ENCODE data around the gene TLR10. TPM values are rescaled to one million over a fixed set of nuclear protein-coding genes. Genes with fewer than 3 reads are reported as not detected.
"Not testable (repeated sequence)": the region's sequence is repeated elsewhere in the genome, so short reads cannot be mapped to it uniquely, and the experiment has no call there.

The TLR10 gene
- total RNA-seq, 1 donor from 2014 or later: not detected

DNA sequence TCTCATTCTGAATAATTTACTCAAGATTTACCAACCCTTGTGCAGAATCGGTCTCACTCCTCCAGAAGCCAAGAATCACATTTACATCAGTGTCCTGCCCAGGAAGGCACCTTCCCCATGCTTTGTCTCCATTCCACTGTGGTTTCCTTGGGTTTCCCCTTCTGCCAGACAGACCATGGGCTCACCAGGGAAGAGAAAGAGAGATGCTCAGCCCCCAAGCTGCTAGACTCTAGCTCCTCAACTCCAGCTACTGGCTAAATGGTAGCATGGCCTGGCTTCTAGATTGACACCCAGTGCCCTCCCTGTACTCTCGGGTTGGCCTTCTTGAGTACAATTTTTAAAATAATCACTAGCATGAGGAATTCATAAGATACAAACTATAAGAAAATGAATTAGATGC is 12.9 kb downstream of the TLR10 start:
- intact Hi-C loops (cut with micrococcal nuclease): no loop called here
- Mint-ChIP-seq H3K36me3 (ENCODE audit: low read depth) (peaks cover 4% of the 10 kb centered on the region), H3K4me3 (no peak overlapping the region), H3K4me1 (ENCODE audit: low read depth) (no peaks in the 10 kb centered on the region), H3K27me3 (ENCODE audit: insufficient read depth) (peaks cover 20% of the 10 kb centered on the region), H3K9me3 (peaks cover 5% of the 10 kb centered on the region), H3K27ac (no peak overlapping the region)
- DNase-seq (ENCODE audit: low spot score): no peak

DNA sequence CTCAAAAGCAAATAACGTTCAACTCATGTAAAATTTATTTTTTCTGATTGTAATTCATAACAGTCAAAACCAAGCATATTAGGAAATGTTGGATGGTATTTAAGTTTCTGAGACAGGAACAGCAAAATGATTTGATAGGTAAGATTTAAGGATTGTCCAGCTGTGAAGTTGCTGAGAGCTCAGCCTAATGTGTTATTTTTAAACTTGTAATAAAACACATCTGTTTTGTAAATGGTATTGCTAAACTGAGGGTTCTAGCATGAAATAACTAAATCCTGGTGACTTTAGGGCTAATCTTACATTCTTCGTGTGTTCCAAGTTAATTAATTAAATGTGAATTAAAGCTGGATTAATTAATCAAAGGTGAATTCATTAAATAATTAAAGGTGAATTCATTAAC is 13.3 kb downstream of the TLR10 start:
- Mint-ChIP-seq H3K36me3 (ENCODE audit: low read depth) (peaks cover 2% of the 10 kb centered on the region), H3K4me1 (ENCODE audit: low read depth) (peaks cover under 1% of the 10 kb centered on the region), H3K4me3 (no peak overlapping the region), H3K9me3 (peaks cover 5% of the 10 kb centered on the region), H3K27ac (no peak overlapping the region), H3K27me3 (ENCODE audit: insufficient read depth) (peaks cover 18% of the 10 kb centered on the region)
- intact Hi-C loops (cut with micrococcal nuclease): no loop called here
- DNase-seq (ENCODE audit: low spot score): no peak

DNA sequence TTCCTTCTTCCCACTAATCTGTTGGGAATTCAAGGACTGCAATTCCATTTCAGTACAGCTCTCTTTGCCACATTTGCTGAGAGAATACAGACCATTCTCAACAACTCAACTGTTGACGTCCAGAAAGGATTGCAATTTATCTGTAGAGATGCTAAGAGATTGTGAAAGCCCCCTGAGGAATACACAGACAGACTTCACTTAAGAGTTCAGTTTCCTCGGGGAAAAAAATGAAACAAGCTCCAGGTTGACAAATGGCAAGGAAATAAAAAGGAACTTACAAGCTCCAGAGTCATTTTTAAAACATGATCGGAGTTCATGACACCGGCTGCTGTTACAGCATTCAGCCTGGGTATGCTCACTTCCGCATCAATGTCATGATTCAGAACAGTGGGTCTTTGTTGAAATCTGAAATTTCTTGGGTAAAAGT is 13.8 kb downstream of the TLR10 start:
- Mint-ChIP-seq H3K4me1 (ENCODE audit: low read depth) (peaks cover 4% of the 10 kb centered on the region), H3K9me3 (peaks cover 5% of the 10 kb centered on the region), H3K36me3 (ENCODE audit: low read depth) (peaks cover 2% of the 10 kb centered on the region), H3K27ac (no peak overlapping the region), H3K4me3 (no peak overlapping the region), H3K27me3 (ENCODE audit: insufficient read depth) (peaks cover 15% of the 10 kb centered on the region)
- intact Hi-C loops (cut with micrococcal nuclease): no loop called here
- no peak for DNase-seq (ENCODE audit: low spot score)

DNA sequence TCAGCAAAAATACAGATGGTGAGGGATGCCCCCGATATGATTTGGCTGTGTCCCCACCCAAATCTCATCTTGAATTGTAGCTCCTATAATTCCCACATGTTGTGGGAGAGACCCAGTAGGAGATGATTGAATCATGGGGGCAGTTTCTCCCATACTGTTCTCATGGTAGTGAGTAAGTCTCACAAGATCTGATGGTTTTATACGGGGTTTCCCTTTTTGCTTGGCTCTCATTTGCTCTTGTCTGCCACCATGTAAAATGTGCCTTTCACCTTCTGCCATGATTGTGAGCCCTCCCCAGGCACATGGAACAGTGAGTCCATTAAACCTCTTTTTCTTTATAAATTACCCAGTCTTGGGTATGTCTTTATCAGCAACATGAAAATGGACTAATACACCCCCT is 15.8 kb downstream of the TLR10 start:
- H3K27me3 Mint-ChIP-seq (ENCODE audit: insufficient read depth); H3K9me3 Mint-ChIP-seq; H3K27ac Mint-ChIP-seq; DNase-seq (ENCODE audit: low spot score); intact Hi-C loops (cut with micrococcal nuclease); H3K36me3 Mint-ChIP-seq (ENCODE audit: low read depth); H3K4me3 Mint-ChIP-seq: not testable (repeated sequence)
- H3K4me1 Mint-ChIP-seq (ENCODE audit: low read depth): peaks cover 10% of the 10 kb centered on the region

DNA sequence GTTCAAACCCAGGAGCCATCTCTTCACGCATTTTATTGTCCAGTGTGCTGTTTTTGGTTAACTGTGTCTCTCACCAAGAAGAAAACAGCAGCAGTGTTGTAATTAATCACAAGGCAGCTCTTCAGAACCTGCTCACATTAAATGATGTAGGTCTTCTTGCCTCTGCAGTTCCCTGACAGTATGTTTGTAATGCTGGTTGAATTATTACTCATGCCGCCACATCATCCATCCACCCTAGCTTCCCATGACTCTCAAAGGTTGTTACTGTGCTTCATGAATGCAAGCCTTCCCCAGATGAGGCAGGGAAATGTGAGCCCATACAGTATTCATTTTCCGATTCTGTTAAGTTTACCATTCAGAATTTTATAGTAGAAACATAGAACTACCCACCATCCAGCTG is 17.4 kb downstream of the TLR10 start:
- Mint-ChIP-seq H3K4me3 (no peak overlapping the region), H3K36me3 (ENCODE audit: low read depth) (peaks cover 4% of the 10 kb centered on the region), H3K27ac (no peak overlapping the region), H3K9me3 (peaks cover 5% of the 10 kb centered on the region), H3K4me1 (ENCODE audit: low read depth) (peaks cover 24% of the 10 kb centered on the region), H3K27me3 (ENCODE audit: insufficient read depth) (peaks cover 1% of the 10 kb centered on the region)
- intact Hi-C loops (cut with micrococcal nuclease): no loop called here
- no peak for DNase-seq (ENCODE audit: low spot score)

DNA sequence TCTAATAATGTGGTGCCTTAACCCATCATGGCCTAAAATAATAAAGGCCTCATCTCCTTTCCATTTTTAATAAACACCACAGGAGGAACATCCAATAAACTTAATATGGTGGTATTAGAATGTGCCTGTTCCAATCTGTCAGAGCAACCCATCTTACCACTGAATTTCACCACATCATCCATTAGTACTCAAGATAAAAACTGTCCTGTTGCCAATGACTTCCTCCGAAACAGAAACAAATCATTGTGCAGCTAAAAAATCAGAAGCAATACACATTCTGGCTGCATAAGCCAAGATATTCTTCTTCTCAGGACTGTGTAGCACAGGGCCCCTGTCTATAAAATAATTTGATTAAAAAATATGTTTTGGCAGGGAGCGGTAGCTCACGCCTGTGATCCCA is 18.5 kb downstream of the TLR10 start:
- peaks cover 4% of the 10 kb centered on the region for H3K36me3 Mint-ChIP-seq (ENCODE audit: low read depth)
- intact Hi-C loops (cut with micrococcal nuclease): no loop called here
- H3K9me3 Mint-ChIP-seq: peaks cover 5% of the 10 kb centered on the region
- no peak overlapping the region for H3K4me3 Mint-ChIP-seq
- H3K27ac Mint-ChIP-seq: no peak overlapping the region
- no peak for DNase-seq (ENCODE audit: low spot score)
- peaks cover 1% of the 10 kb centered on the region for H3K27me3 Mint-ChIP-seq (ENCODE audit: insufficient read depth)
- H3K4me1 Mint-ChIP-seq (ENCODE audit: low read depth): peaks cover 28% of the 10 kb centered on the region

DNA sequence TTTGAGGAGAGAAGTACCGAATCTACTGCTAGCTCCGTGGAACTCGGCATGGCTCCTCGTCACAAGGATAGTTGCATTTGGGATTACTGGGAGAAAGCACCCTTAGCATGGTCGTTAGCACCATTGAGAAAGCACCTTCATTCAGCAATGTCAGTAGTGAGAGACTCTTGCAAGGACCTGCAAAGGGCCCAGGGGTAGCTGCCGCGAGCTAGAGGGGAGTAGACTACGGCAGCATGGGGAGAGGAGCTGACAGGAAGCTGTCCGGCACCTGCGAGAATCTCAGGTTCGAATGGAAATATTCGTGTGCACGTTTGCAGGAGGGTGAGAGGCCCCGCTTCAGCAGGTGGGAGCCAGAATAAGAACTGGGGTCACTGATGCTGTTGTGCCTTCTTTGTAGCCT is 20.2 kb downstream of the TLR10 start:
- intact Hi-C loops (cut with micrococcal nuclease): no loop called here
- Mint-ChIP-seq H3K27ac (no peak overlapping the region), H3K9me3 (peaks cover 5% of the 10 kb centered on the region), H3K4me1 (ENCODE audit: low read depth) (peaks cover 31% of the 10 kb centered on the region), H3K27me3 (ENCODE audit: insufficient read depth) (no peaks in the 10 kb centered on the region), H3K4me3 (no peak overlapping the region), H3K36me3 (ENCODE audit: low read depth) (peaks cover 4% of the 10 kb centered on the region)
- DNase-seq (ENCODE audit: low spot score): no peak

DNA sequence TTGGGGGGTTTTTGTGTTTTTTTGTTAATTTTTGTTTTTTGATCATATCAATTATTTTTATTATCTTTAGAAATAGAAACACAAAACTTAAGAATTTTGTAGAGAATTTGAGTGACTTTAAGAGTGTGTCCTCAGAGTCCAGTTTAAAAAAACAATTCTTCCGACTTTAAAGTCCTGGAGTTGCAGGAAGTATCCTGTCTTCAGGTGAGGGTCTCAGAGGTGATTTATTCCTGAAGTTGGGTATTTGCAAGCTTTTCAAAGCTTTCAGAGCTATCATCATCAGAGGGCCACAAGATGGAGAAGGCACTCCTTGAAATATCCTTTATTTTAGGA is 23.0 kb downstream of the TLR10 start:
- no peak overlapping the region for H3K4me3 Mint-ChIP-seq
- intact Hi-C loops (cut with micrococcal nuclease): loop anchor here (1.0 to 10.0 kb wide), 9 partner anchors 24 to 423 kb away; partner anchors contain the start of genes TLR1, TLR6 and WDR19
- H3K9me3 Mint-ChIP-seq: no peaks in the 10 kb centered on the region
- DNase-seq (ENCODE audit: low spot score): no peak
- H3K4me1 Mint-ChIP-seq (ENCODE audit: low read depth): peaks cover 31% of the 10 kb centered on the region
- no peaks in the 10 kb centered on the region for H3K27me3 Mint-ChIP-seq (ENCODE audit: insufficient read depth)
- H3K27ac Mint-ChIP-seq: no peak overlapping the region
- peaks cover 2% of the 10 kb centered on the region for H3K36me3 Mint-ChIP-seq (ENCODE audit: low read depth)

DNA sequence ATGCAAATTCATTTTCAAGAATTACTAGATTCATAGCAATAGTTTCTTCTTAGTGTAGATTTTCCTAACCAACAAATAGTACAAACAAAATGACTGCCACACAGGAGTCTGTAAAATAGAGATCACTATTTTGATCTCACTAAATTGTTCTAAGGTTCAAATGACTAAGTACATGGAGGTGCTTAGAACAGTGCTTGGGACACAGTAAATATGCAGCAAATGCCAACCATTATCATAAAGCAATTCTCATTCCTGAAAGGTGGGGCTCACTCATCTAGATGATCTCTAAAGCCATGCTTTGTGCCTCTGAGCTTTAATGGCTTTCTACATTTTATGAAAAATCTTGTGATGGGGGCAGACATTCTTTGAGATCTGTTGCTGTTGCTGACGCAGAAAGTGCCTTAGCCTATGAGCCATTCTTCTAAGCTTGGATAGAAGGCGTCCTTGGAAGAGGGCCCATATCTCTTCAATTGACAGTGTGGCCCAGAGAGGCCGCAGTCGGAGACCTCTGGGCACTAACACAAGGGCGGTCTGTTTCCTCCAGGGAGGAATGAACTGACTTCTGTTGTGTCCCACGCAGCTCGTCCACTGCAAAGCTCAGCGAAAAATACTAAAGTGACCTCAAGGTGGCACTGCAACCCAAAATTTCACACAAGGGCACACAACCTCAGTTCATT is 23.5 kb downstream of the TLR10 start:
- peaks cover 29% of the 10 kb centered on the region for H3K4me1 Mint-ChIP-seq (ENCODE audit: low read depth)
- DNase-seq (ENCODE audit: low spot score): peak; percentile 34
- H3K27ac Mint-ChIP-seq: no peak overlapping the region
- peaks cover 2% of the 10 kb centered on the region for H3K36me3 Mint-ChIP-seq (ENCODE audit: low read depth)
- H3K9me3 Mint-ChIP-seq: no peaks in the 10 kb centered on the region
- intact Hi-C loops (cut with micrococcal nuclease): loop anchor here (1.0 to 10.0 kb wide), 9 partner anchors 24 to 424 kb away; partner anchors contain the start of genes TLR1, TLR6 and WDR19
- no peak overlapping the region for H3K4me3 Mint-ChIP-seq
- H3K27me3 Mint-ChIP-seq (ENCODE audit: insufficient read depth): no peaks in the 10 kb centered on the region

DNA sequence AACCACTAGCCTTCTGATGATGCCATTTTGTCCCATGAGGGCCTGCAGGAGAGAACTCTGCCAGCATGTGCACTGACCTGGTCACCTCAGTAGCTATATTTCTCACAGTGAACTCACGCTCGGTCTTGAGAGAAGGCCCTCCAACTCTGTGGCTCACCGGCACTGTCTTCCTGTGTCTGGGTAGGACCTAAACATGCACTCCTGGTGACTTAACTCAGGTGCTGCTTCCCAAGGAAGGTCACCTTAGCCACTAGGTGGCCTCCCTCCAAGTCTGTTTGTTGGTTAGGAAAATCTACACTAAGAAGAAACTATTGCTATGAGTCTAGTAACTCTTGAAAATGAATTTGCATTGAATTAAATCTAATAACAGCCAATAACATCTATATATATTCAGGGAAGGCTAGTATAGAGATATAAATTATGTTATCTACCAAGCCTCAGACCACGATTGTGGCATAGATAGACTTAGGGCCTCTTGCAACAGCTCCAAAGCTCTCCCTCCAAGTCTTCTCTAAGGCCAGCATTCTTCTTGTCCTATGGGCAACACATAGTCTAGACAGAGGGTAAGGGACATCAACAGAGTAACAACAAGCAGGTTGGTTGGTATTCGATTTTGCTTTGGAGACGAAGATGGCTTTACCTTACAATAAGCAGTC is 24.7 kb downstream of the TLR10 start:
- no peaks in the 10 kb centered on the region for H3K27me3 Mint-ChIP-seq (ENCODE audit: insufficient read depth)
- peaks cover 27% of the 10 kb centered on the region for H3K4me1 Mint-ChIP-seq (ENCODE audit: low read depth)
- H3K9me3 Mint-ChIP-seq: no peaks in the 10 kb centered on the region
- intact Hi-C loops (cut with micrococcal nuclease): loop anchor here (2.0 to 10.0 kb wide), 3 partner anchors 145 to 425 kb away; partner anchors contain the start of gene WDR19
- H3K36me3 Mint-ChIP-seq (ENCODE audit: low read depth): peaks cover 2% of the 10 kb centered on the region
- no peak overlapping the region for H3K4me3 Mint-ChIP-seq
- no peak overlapping the region for H3K27ac Mint-ChIP-seq
- no peak for DNase-seq (ENCODE audit: low spot score)

DNA sequence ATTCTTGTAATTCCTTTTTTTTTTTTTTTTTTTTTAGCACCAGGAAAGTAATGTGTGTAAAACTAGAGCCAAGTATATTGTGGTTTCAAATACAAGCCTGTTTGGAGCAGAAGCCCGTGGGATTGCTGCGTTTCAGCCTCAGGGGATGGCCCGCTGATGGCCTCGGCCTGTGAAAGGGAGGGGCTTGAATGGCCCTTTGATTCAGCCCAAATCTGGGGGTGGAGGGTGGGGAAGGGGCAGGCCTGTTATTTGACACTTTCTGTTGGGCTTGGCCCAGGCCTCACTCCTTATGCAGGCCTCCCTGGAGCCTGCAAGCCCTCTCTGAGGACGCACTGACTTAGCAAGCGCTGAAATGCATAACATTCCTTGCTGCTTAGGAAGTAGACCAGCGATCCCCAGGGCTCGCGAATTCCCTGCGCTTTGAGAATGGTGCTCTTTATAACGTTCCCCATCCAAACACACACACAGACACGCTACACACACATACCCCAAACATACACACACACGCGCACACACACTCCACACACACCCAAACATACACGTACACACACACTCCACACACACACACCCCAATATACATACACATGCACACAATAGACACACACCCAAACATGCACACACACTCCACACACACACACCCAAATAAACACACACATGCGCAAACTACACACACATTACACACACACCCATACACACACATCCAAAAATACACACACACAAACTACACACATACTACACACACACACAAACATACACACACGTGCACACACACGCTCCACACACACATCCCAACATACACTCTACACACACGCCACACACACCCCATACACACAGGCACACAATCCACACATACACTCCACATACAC is 29.6 kb downstream of the TLR10 start:
- no peak for DNase-seq (ENCODE audit: low spot score)
- peaks cover 22% of the 10 kb centered on the region for H3K4me1 Mint-ChIP-seq (ENCODE audit: low read depth)
- H3K9me3 Mint-ChIP-seq: peaks cover 9% of the 10 kb centered on the region
- no peak overlapping the region for H3K4me3 Mint-ChIP-seq
- peaks cover 3% of the 10 kb centered on the region for H3K27me3 Mint-ChIP-seq (ENCODE audit: insufficient read depth)
- peaks cover 4% of the 10 kb centered on the region for H3K36me3 Mint-ChIP-seq (ENCODE audit: low read depth)
- H3K27ac Mint-ChIP-seq: no peak overlapping the region
- intact Hi-C loops (cut with micrococcal nuclease): loop anchor here (1.0 to 10.0 kb wide), 4 partner anchors 232 to 592 kb away; no protein-coding TSS in a partner anchor

DNA sequence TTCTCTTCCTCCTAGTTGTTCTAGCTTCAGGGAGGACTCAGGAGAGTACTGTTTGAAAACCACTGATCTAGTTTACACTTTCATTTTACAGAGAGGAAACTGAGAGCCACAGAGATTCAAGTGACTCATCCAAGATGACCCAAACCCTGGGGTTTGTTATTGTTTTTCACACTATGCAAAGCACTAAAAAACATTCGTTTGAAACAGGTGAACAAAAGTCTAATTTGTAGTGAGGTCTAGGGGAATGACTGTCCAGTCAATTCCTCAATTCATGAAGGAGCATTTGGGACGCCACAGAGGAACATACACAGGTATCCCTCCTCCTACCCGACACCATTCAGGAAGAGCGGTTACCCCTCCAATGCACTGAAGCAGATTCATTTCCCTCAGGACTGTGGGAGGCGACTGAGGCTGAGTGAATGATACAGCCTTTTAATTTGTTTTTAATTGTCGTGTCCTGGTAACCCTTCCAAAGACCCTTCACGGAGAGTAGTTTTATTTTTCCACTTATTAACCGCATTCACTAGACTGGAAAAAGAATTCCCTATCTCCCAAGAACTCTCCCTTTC is 30.3 kb downstream of the TLR10 start:
- intact Hi-C loops (cut with micrococcal nuclease): loop anchor here (1.0 to 10.0 kb wide), 4 partner anchors 232 to 591 kb away; no protein-coding TSS in a partner anchor
- peak overlapping the region; percentile 45 for H3K4me3 Mint-ChIP-seq
- H3K4me1 Mint-ChIP-seq (ENCODE audit: low read depth): peaks cover 22% of the 10 kb centered on the region
- H3K9me3 Mint-ChIP-seq: peaks cover 12% of the 10 kb centered on the region
- peak overlapping the region; percentile 60 for H3K27ac Mint-ChIP-seq
- peaks cover 7% of the 10 kb centered on the region for H3K36me3 Mint-ChIP-seq (ENCODE audit: low read depth)
- H3K27me3 Mint-ChIP-seq (ENCODE audit: insufficient read depth): peaks cover 3% of the 10 kb centered on the region
- DNase-seq (ENCODE audit: low spot score): no peak

Data from activated T-helper 1 cell treated with anti-CD3 and anti-CD28 coated beads, Interleukin-12 subunit alpha, Interleukin-12 subunit beta, Interleukin-2, Interleukin-4 antibody, amounts not matched to agents 30 ng/mL and 10 ng/mL and 1 ng/mL, durations not matched to agents 14 hours and 24 hours and 36 hours (primary cell).